ENCODE data around the gene WDR6.

Gene WDR6

GRCh38 chr3:49016414-49017228 is 9.4 kb downstream of the WDR6 start:
- DNase-seq: no peak

- no peak for DNase-seq
Measured at GRCh38 chr3:49017229-49017970, 10.2 kb downstream of the WDR6 start.

DNA sequence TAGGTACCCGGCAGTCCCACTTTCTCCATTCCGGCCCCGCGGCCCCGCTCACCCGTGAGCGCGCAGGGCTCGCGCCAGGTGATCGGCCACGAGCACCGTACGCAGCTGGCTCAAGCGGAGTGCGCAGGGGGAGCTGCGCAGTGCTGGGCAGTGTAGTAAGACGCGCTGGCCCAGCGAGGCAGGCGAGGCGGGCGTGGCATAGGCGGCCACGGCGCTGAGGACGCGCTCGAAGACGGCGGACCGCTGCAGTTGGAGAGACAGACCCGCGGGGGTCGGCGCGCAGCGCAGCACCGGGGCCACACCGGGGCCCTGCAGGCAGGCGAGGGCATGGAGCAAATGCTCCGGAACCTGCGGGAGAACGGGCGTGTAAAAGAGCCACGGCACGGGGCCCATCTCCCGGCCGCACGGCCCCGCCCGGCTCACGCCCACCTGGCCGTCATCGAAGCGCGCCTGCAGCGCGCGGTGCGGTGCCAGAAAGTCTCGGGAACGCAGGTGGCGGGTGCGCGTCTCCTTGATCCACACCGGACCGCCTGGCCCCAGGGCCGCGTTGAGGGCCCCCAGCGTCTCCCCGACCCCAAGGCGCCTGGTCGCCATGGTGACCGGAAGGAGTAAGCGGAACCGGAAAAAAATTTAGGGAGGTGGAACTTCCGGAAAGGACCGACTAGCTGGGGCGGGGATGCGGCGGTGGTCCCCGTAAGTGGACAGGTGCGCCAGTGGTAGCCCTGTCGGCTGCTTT is 10.9 kb downstream of the WDR6 start, which contains the start of gene DALRD3:
Gene DALRD3 (minus strand): TSS at position 610 of the 736 bp plus-strand sequence. CDS start 16 bp downstream, at position 594.
- peak; percentile 56 for DNase-seq

DNA sequence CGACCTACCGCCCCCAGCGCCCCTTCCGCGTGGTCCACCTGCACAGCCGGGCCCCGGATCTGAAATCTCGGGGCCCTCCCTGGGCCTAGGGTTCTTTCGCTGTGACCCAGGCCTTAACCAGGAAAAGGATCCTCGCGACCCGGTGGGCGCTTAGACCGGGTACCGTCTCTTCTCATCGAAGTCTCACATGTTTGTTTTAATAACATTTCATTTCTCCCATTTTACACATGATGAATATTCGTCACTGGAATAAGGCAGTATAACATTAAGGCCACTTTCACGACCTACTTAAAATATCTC is 11.5 kb downstream of the WDR6 start:
- DNase-seq: no peak

GRCh38 chr3:49019941-49020329 is 12.7 kb downstream of the WDR6 start:
- no peak for DNase-seq

DNA sequence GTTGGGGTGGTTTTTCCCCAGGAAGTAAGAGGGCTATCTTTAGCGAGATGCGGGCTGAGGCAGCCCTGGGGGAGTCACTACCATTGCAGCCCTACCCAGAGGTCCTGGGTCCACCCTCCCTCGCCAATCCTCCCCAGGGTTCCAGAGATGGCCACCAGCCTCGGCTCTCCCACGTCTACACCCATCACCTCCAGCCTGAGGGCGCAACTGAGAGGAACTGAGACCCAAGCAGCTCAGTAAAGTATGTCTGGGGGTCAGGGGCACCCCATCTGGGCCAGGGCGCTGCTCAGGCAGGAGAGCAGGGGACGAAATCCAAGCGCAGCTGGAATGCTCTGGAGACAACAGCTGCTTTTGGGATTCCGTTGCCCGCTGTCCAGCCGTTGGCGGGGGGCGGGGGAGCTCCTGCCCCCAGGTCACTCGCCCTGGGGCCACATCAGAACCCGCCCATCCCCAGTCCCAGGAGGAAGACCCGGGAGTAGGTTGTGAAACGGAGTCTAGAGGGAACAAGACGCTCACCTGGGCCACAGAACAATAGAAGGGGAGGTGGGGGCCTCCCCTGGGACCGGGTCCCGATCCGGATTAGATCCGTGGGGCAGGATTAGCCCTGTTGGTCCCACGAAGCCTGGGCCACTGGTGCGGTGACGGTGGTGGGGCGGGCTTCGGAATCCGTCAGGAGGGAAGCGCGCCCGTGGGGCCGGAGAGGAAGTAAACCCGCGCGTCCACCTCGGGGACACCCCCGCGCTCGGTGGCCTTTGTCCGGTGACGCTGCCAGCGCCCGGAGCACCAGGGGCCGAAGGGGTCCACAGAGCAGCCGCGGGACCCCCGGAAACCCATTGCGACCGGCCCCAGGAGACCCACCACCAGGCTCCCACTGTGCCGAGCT is 13.4 kb downstream of the WDR6 start:
- peak; percentile 32 for DNase-seq

DNA sequence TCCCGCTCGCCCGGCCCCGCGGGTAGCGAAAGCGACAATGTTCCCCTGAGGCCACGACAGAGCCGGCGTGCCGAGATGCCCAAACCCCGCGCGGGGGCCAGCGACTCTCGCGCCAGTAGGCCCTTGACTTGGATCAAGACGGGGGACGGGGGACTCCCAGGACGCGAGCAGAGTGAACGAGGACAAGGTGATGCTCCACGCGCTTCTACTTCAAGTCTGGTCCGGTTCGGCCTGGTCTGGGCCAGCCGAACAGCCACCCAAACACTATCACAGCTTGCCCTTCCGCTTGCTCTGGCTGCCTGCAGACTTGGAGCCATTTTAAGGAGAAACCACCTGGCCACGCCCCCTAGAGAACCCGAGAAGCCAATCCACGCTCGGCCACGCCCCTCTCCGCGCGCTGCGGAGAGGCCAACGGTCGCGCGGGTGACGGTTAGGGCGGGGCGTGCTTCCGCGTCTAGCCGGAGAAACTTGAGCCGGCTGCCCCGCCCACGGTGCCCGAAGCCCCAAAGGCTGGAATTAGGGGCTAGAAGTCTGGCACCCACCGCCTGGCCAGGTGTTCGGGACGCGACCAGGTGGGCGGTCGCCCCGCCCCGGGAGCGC is 14.1 kb downstream of the WDR6 start:
- DNase-seq: peak; percentile 100

- DNase-seq: peak; percentile 92
Measured at GRCh38 chr3:49021813-49022687, 14.9 kb downstream of the WDR6 start, which contains the start of gene NDUFAF3. NDUFAF3 (plus strand) TSS chr3:49022121; CDS start chr3:49022145, 24 bp downstream.

DNA sequence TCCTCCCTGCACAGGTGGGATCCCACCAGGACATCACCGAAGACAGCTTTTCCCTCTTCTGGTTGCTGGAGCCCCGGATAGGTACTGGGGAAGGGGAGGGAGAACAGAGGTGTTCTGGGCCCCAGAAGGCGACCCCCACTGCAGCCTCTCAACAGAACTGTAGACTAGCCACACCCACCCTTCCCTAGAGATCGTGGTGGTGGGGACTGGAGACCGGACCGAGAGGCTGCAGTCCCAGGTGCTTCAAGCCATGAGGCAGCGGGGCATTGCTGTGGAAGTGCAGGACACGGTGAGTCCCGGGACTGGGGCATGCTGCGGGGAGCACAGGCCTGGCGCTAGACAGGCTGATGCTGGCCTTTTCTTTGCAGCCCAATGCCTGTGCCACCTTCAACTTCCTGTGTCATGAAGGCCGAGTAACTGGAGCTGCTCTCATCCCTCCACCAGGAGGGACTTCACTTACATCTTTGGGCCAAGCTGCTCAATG is 15.5 kb downstream of the WDR6 start:
- peak; percentile 1 for DNase-seq

- DNase-seq: no peak
Measured at GRCh38 chr3:49023775-49024174, 16.6 kb downstream of the WDR6 start.

- no peak for DNase-seq
Measured at GRCh38 chr3:49024449-49024848, 17.3 kb downstream of the WDR6 start.

DNA sequence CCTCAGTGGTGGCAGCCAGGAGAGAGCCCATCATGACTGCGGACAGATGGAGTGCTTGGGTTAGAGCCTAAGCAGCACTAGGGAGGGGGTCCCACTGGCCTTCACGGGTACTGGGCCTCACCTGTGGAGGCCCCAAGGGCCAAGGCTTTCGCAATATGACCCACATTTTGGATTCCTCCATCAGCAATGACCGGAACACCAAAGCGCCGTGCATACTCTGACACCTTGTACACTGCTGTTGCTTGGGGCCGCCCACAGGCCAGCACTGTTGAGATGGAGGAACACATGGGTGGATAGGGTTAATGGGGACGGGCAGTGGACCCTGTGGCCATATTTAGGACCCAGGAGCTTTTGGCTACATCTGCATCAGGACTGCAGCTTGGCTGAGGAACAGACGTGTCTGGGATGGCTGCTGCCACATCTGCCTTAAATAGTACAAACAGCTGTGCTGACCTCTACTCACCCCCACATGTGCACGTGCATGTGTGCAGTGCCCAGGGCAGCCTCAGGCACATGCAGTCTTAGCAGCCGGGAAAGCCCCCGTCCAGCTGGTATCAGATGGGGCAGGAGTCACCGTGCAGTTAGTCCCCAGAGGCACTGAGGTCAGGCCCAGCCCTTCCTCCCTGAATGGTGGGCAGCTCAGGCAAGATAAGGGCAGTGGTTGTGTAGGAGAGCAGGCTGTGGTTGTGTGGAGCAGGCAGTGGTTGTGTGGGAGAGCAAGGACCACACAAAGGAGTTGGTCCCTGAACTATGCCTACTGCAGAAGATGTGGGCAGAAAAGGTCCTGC is 18.0 kb downstream of the WDR6 start:
- DNase-seq: no peak

- no peak for DNase-seq
Measured at GRCh38 chr3:49025793-49026520, 18.8 kb downstream of the WDR6 start.

- DNase-seq: no peak
Measured at GRCh38 chr3:49026536-49026935, 19.3 kb downstream of the WDR6 start.

- DNase-seq: no peak
Measured at GRCh38 chr3:49027634-49028033, 20.4 kb downstream of the WDR6 start.

DNA sequence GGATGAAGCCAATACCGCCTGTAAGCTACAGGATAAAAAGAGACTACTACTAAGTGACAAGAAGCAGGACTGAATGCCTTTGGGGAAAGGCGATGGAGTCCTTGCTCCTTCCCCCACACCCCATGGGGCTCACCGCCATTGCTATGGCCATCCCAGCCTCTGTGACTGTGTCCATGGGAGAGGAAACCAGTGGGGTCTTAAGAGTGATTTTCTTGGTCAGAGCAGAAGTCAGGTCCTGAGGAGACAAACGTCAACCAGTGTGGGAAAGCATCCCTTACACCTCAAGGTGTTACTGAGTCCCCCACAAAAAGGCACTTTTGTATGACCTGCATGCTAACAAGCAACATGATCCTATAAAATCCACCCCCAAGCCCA is 21.1 kb downstream of the WDR6 start:
- no peak for DNase-seq

- DNase-seq: peak; percentile 95
Measured at GRCh38 chr3:49028673-49029562, 21.7 kb downstream of the WDR6 start, which contains the start of gene IMPDH2. IMPDH2 (minus strand) TSS chr3:49029398; CDS start chr3:49029350, 48 bp downstream.

DNA sequence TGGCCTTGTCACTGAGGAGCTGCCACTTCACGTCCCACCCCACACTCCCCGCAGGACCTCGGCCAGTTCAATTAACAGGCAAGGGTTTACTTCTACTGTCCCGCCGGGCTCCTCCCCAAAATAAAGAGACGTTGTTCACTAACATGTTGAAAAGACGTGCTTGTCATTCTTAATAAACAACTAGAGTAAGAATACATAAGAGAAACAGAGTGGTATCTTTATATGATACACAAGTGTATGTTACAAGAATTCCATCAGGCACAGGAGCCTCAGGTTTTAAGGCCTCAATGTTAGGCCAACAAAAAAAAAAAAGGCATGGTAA is 22.3 kb downstream of the WDR6 start:
- no peak for DNase-seq
